CD4-positive, alpha-beta T cell treated with Interleukin-21 for 1 hour (primary cell): Measurements from ENCODE around the gene ANKH.
A peak's percentile ranks its signal among the peaks of the same experiment; 100 is the strongest.
"Not testable (repeated sequence)": the region's sequence is repeated elsewhere in the genome, so short reads cannot be mapped to it uniquely, and the experiment has no call there.

Source experiments
- DNase-seq: peaks from one replicate; pipeline ENCODE4 v3.0.0-alpha.2; 2020

The ANKH gene

GRCh38 chr5:14824499-14824898 is 47.1 kb downstream of the ANKH start:
- no peak for DNase-seq

GRCh38 chr5:14821100-14821845 is 50.3 kb downstream of the ANKH start:
- DNase-seq, result no peak

- no peak for DNase-seq
These were observed 52.4 kb downstream of the ANKH start for GRCh38 chr5:14818931-14819790.

- not testable (repeated sequence) for DNase-seq
These were observed 53.8 kb downstream of the ANKH start for GRCh38 chr5:14817762-14818136.

- no peak for DNase-seq
These were observed 54.4 kb downstream of the ANKH start for GRCh38 chr5:14816999-14817761.

DNA sequence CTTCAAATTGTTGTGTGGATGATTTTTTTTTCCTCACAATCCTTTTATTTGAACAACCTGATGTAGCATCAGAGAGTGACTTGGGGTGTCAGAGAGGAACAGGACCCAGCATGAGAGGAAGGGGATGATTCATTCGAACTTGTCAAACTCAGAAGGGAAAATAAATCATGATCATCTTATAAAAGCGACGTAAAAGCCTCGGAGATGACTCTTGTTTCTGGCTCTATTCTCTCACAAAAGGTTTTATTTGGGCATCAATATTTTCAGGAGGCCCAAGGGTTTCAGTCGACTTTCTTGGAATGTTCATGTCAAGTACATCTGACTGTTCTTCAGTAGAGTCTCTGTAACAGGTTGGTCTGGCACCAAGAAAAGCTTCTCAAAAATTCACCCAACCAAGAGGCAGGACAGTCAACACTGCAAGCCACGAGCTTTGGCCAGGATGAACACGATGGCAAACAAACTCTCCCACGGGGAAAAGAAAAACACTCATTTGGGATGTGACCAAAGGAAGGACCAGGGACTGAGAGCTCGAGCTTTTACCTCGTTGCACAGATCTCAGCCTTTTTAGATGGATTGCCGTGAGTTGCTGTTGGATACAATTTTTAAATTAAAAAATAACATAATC is 55.1 kb downstream of the ANKH start:
- no peak for DNase-seq

DNA sequence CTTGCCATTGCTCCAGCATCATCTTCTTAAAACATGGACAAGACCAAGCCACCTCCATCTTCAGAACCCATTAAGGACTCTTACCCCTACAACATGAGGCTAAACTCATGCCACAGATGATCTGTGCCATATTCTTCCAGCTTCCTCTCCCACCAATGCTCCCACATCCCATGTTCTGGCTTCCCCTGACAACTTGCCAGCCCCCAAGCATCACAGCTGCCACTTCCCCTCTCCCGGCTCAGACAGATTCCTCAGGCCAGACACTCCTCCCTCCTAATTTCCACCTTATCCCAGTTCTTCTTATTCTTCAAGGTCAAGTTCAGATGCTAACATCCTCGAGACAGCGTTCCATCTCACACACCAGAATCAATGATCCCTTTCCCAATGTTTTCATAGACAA is 57.8 kb downstream of the ANKH start:
- DNase-seq, result no peak

DNA sequence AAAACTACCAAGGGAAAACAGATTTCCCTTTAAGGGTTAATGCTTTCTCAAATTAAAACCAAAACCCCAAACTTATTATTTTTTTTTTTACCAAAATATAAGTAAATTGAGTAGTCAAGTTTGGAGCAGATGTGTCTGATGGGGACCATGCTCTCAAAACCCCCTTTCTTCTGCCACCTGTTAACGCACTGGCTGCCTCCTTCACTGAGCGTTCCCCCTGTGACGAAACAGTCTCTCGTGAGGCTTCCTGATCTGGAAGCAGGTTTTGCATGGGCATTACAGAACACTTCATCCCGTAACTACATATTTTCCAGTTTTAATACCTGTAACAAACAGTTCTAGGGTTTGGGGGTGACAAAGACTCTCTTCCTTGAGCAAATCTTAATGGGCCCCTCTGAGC is 59.4 kb downstream of the ANKH start:
- no peak for DNase-seq

- no peak for DNase-seq
These were observed 60.5 kb downstream of the ANKH start for GRCh38 chr5:14810928-14811572.

- DNase-seq, result no peak
These were observed 61.3 kb downstream of the ANKH start for GRCh38 chr5:14810282-14810681.

- peak; percentile 68 for DNase-seq
These were observed 62.0 kb downstream of the ANKH start for GRCh38 chr5:14809369-14810155.

GRCh38 chr5:14807471-14807870 is 64.1 kb downstream of the ANKH start:
- DNase-seq, result no peak

DNA sequence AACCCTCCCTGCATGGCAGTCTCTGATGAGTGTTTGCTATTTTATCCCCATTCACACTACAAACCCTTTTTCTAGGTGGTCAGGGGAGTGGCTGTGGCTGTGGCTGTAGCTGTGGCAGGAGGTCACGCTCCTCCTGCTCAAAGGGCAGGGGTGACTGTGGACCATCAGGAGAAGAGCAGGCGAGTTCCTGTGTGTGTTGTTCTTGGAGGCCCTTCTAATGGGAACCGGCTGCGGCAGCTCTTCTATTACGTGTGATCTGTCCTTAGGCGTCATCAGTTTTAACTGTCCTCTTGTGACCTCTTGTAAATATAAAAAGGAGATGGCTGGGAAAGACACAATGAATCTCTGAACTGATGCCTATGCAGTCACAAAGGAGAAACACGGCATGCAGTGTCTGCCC is 65.1 kb downstream of the ANKH start:
- no peak for DNase-seq

DNA sequence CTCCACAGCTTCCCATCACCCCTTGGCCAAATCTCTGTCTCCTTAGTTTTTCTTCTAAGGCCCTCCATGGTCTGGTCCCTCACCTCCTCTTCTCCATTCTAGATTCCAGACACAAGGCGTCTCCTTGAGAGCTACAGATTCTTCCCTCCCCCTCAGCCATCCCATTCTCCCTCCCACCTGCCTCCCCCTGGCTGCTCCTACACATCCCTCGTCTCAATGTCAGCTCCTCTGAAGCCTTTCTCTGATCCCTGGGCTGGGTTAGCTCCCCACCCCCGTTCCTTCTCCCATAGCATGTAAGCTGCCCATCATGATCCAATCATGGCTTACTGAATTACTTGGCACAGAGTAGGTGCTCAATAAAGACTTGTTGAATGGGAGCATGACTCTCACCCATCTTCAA is 69.0 kb downstream of the ANKH start:
- no peak for DNase-seq

- DNase-seq, result no peak
These were observed 69.8 kb downstream of the ANKH start for GRCh38 chr5:14801792-14802191.

GRCh38 chr5:14797385-14797784 is 74.2 kb downstream of the ANKH start:
- DNase-seq, result not testable (repeated sequence)

DNA sequence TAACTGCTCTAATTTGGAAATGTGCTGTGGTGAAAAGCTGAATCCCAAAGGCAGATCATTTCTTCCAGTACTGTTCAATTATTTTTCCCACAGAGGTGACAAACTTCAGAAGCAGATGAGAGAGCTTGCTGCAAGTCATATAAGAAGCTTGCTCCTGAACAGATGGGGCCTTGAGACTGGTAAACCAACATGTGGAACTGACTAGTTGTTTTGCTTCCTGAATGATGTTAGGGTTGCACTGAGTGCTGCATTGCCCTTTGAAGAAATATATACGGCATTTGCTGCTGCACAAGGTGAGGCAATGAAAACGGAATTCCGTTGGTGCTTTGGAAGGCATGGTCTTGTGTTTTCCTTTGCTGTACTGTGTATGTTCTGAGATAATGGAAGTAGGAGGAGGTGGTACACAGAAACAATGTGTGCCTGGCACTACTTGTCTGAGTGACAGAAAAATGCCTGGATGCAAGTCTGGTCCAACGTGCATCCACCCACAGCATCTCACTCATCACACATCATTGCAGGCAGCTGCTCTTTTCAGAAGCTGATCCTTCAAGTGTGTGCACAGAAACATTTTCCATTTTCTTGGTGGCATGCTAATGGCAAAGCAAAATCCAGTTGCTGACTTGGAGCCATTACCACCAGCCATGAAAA is 76.9 kb downstream of the ANKH start:
- no peak for DNase-seq

GRCh38 chr5:14793851-14794250 is 77.7 kb downstream of the ANKH start:
- DNase-seq, result no peak

DNA sequence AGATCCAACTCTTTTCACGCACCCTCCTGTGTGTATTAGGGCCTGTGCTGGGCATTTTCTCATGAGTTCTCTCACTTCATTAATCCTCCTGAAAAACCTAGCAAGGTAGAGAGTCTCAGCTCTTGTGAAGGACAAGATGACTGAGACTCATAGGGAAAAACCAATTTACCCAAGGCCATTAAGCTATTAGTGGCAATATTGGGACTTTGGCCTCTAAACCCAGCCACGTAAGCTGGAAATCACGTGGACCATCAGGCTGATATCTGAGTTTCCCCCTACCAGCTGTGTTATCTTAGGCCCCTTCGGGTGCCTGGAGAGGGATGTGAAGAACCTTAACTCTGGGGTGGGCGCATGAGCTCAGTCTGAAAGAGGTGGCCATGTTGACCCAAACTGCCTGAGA is 80.7 kb downstream of the ANKH start:
- no peak for DNase-seq

DNA sequence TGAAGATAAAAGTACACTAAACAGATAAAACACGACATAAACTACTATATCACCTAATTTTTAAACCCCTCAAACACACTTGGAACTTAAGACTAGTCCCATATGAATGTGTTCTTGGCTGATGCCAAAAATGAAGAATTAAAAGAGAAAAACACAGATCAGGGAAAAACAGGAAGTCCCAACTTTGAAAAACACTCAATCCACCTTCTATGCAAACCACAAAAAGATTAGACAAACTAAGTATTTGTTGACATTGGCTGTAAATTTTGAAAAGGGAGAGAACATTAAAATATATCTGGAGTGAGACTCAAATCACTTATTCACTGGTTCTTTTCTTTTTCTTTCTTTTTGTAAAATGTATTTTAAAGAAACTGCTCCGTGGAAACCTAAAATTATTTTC is 81.4 kb downstream of the ANKH start:
- no peak for DNase-seq
